GM06990 (cell line): ENCODE results near the gene EIF1B.

Source experiments
- DNase-seq: peaks from one replicate; pipeline ENCODE4 v3.0.0-alpha.2; 2011; ENCODE audit not compliant: insufficient read length; ENCODE audit errors: extremely low read depth
- H3K27me3 ChIP-seq: replicated peaks from 2 replicates; pipeline ENCODE4 v1.6.0; 2011; ENCODE audit warnings: low read length; ENCODE audit not compliant: control insufficient read depth, insufficient read depth
- H3K36me3 ChIP-seq: 2 replicates; pipeline ENCODE4 v1.5.1; 2011; ENCODE audit warnings: low read length; ENCODE audit not compliant: control insufficient read depth, insufficient read depth
- H3K4me3 ChIP-seq: replicated peaks from 2 replicates; pipeline ENCODE4 v1.5.1; 2011; ENCODE audit warnings: low read depth, mild to moderate bottlenecking, control low read depth, low read length
- CTCF ChIP-seq: IDR thresholded peaks from 2 replicates; pipeline ENCODE4 v1.5.1; 2011; ENCODE audit warnings: low read length, control low read depth, mild to moderate bottlenecking, inconsistent platforms; ENCODE audit not compliant: insufficient read depth, poor library complexity, severe bottlenecking

Gene EIF1B

GRCh38 chr3:40299721-40300335 is 9.7 kb upstream of the EIF1B start:
- no peak for DNase-seq
- TF ChIP-seq CTCF = no peak
- H3K36me3 ChIP-seq = no peaks in the 10 kb centered on the region
- no peaks in the 10 kb centered on the region for H3K27me3 ChIP-seq
- no peak overlapping the region for H3K4me3 ChIP-seq

GRCh38 chr3:40302784-40303183 is 6.7 kb upstream of the EIF1B start:
- no peak for TF ChIP-seq CTCF
- no peak overlapping the region for H3K4me3 ChIP-seq

GRCh38 chr3:40304352-40304751 is 5.2 kb upstream of the EIF1B start:
- no peaks in the 10 kb centered on the region for H3K27me3 ChIP-seq
- H3K36me3 ChIP-seq = no peaks in the 10 kb centered on the region
- DNase-seq = no peak
- TF ChIP-seq CTCF = no peak
- no peak overlapping the region for H3K4me3 ChIP-seq

More at GRCh38 chr3:40302784-40303183, 6.7 kb upstream of the EIF1B start:
- H3K36me3 ChIP-seq = no peaks in the 10 kb centered on the region
- no peak for DNase-seq
- H3K27me3 ChIP-seq = no peaks in the 10 kb centered on the region

- no peak for DNase-seq
- Histone ChIP-seq H3K27me3 (no peaks in the 10 kb centered on the region), H3K4me3 (no peak overlapping the region), H3K36me3 (no peaks in the 10 kb centered on the region)
- TF ChIP-seq CTCF = no peak
Measured at GRCh38 chr3:40306336-40306735, 3.2 kb upstream of the EIF1B start.

- Histone ChIP-seq H3K4me3 (no peak overlapping the region), H3K36me3 (no peaks in the 10 kb centered on the region), H3K27me3 (no peaks in the 10 kb centered on the region)
- TF ChIP-seq CTCF = no peak
- DNase-seq = no peak
Measured at GRCh38 chr3:40307176-40307575, 2.3 kb upstream of the EIF1B start.
